Right lobe of liver (tissue), 6 donors: ENCODE data around the gene RXFP3. TPM values are rescaled to one million over a fixed set of nuclear protein-coding genes. Genes with fewer than 3 reads are reported as not detected.
"Not testable (repeated sequence)": the region's sequence is repeated elsewhere in the genome, so short reads cannot be mapped to it uniquely, and the experiment has no call there.

Source experiments
- ATAC-seq, 4 donors: fragments of 200-7000 bp; cut with Tn5 transposase; one replicate each; pipeline ENCODE4 v1.9.1; 2020; ENCODE audit warnings: mild to moderate bottlenecking in 4 of 4, moderate library complexity in 4 of 4
- DNase-seq, 3 donors: peaks; one replicate each; pipeline ENCODE4 v3.0.0-alpha.2; 2020
- H3K27ac ChIP-seq, 3 donors: fragments of 200-600 bp; one replicate each; pipeline ENCODE4 v1.8.0; 2022
- H3K27me3 ChIP-seq, 2 donors: fragments of 200-600 bp; one replicate each; pipeline ENCODE4 v1.8.0; 2022
- H3K36me3 ChIP-seq, 4 donors: fragments of 200-600 bp; sonication (generic) in 1 of 4; one replicate each; pipeline versions ENCODE4 v1.5.1 to v1.8.0; 2017 to 2022; ENCODE audit warnings: control low read depth in 1 of 4
- H3K4me1 ChIP-seq, 4 donors: fragments of 200-600 bp; sonication (generic) in 1 of 4; one replicate each; pipeline versions ENCODE4 v1.5.1 to v1.8.0; 2017 to 2022; ENCODE audit warnings: control low read depth in 1 of 4
- H3K4me3 ChIP-seq, 3 donors: fragments of 200-600 bp; one replicate each; pipeline ENCODE4 v1.8.0; 2022
- H3K9me3 ChIP-seq, 4 donors: fragments of 200-600 bp; sonication (generic) in 1 of 4; one replicate each; pipeline versions ENCODE4 v1.5.1 to v1.8.0; 2017 to 2022; ENCODE audit warnings: control low read depth in 1 of 4
- CTCF ChIP-seq, 4 donors: fragments of 200-600 bp in 3 of 4; fragments of 450-650 bp in 1 of 4; IDR thresholded peaks; one replicate each; pipeline versions ENCODE4 v1.5.1 to v1.8.0; 2016 to 2022; ENCODE audit warnings: antibody characterized with exemption in 4 of 4, mild to moderate bottlenecking in 2 of 4
- POLR2A ChIP-seq: fragments of 450-650 bp; IDR thresholded peaks from one replicate; pipeline ENCODE4 v1.6.1; 2017; ENCODE audit warnings: antibody characterized with exemption, mild to moderate bottlenecking
- WGBS: methylation state at CpG from one replicate; pipeline ENCODE4 v1.1.6; 2018; ENCODE audit warnings: low coverage, low lambda C conversion rate; ENCODE audit not compliant: insufficient coverage; ENCODE audit errors: missing lambda C conversion rate; 5-methylcytosine and 5-hydroxymethylcytosine counted together
- intact Hi-C, 2 donors: fragments of 100-400 bp; cut with DNase I; formaldehyde crosslinking; loops; one replicate each; pipeline versions ENCODE4 v1.11.2 to v1.14.1; 2022
- total RNA-seq, 6 experiments: library from RNA; depleted of rRNA in 2 of 6; stranded (reverse); fragments of >200 nt in 2 of 6; fragmentation: NEBNext Ultra II Directional in 3 of 6; extraction: Animal tissue kit (Norgen Biotek cat#: 25700) in 3 of 6; gene quantifications; one replicate each; pipeline versions ENCODE4 v1.1.0 to v1.2.4, GENCODE V29; 2016 to 2023
- donor health status: DM: no; HTN: yes; CAD: no.
- donor health status: DM: no; HTN: no; CAD: no.
- donor health status: DM: no; HTN: no; CAD: no.
- donor health status: DM: no; HTN: yes; CAD: no.
- donor health status: DM: no; HTN: yes; CAD: no.

Gene RXFP3
- total RNA-seq, 6 experiments from 2014 or later = not detected

DNA sequence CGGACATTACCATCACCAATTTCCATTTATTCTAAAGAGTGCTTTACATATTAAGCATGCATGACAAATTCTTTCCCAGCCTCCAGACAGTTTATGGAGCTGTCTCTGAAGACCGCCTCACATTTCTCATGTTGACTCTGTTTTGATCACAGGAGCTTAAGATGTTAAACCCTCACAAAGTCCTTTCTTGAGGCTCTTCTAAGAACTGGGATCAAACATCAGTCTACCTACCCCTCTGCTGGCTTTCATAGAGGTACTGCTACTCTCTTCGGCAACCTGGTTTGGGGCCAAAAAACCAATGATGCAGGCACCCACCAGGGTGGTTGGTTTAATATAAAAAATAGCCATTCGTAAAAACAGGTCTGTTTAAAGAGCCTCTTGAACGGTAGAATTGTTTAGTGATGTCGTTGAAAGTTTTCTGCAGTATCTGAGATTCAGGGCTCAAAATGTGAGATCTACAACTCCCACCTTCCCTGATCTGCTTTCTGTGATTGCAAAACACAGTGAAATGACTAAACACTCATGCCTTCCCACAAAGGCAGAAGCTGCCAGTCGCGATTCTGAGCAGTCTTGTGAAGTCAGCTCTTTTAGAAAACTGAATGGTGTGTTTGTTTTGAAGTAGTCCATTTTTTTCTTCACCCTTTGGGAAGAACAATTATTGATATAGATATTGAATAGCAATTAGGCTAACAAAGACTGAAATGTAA is 3.5 kb downstream of the RXFP3 start:
- intact Hi-C loops = loop anchor here (10.0 kb wide), 2 partner anchors 465 to 505 kb away; no protein-coding TSS in a partner anchor
- H3K4me3 ChIP-seq = no peak overlapping the region
- ATAC-seq (no peak), DNase-seq (no peak)
- no peaks in the 10 kb centered on the region for H3K9me3 ChIP-seq
- H3K36me3 ChIP-seq = no peaks in the 10 kb centered on the region
- H3K27ac ChIP-seq = no peak overlapping the region
- WGBS = 54% methylated on average over 8 of the region's 8 CpGs
- H3K27me3 ChIP-seq = no peaks in the 10 kb centered on the region
- TF ChIP-seq CTCF (IDR thresholded peaks at IDR 0.05) (no peak), POLR2A (no peak)
- H3K4me1 ChIP-seq = peaks cover 0 to 10% (median 0%) of the 10 kb centered on the region in 4 donors

- no peaks in the 10 kb centered on the region for H3K9me3 ChIP-seq
- H3K27ac ChIP-seq = no peak overlapping the region
- intact Hi-C loops = no loop called here
- no peak for DNase-seq
- H3K4me3 ChIP-seq = no peak overlapping the region
- ATAC-seq = no peak
- H3K27me3 ChIP-seq = no peaks in the 10 kb centered on the region
- H3K4me1 ChIP-seq = peaks cover 0 to 6% (median 0%) of the 10 kb centered on the region in 4 donors
- H3K36me3 ChIP-seq = no peaks in the 10 kb centered on the region
- TF ChIP-seq CTCF (IDR thresholded peaks at IDR 0.05) (no peak), POLR2A (no peak)
- 49% methylated on average over 3 of the region's 5 CpGs for WGBS
Observed at GRCh38 chr5:33941090-33941489, 4.9 kb downstream of the RXFP3 start.

- DNase-seq (peak in 1 of 3 donors; percentile 42), ATAC-seq (no peak)
- 58% methylated on average over 3 of the region's 12 CpGs for WGBS
- Histone ChIP-seq H3K4me3 (no peak overlapping the region), H3K36me3 (no peaks in the 10 kb centered on the region), H3K9me3 (no peaks in the 10 kb centered on the region), H3K27ac (no peak overlapping the region), H3K27me3 (no peaks in the 10 kb centered on the region), H3K4me1 (no peaks in the 10 kb centered on the region)
- TF ChIP-seq CTCF (IDR thresholded peaks at IDR 0.05) (no peak), POLR2A (no peak)
- intact Hi-C loops = no loop called here
Observed at GRCh38 chr5:33944543-33945132, 8.5 kb downstream of the RXFP3 start.

GRCh38 chr5:33952175-33952574 is 16.0 kb downstream of the RXFP3 start:
- H3K4me3 ChIP-seq, H3K36me3 ChIP-seq, H3K4me1 ChIP-seq, H3K9me3 ChIP-seq, intact Hi-C loops, DNase-seq, H3K27me3 ChIP-seq, ATAC-seq, H3K27ac ChIP-seq: not testable (repeated sequence)
- 80% methylated on average over 5 of the region's 5 CpGs for WGBS

DNA sequence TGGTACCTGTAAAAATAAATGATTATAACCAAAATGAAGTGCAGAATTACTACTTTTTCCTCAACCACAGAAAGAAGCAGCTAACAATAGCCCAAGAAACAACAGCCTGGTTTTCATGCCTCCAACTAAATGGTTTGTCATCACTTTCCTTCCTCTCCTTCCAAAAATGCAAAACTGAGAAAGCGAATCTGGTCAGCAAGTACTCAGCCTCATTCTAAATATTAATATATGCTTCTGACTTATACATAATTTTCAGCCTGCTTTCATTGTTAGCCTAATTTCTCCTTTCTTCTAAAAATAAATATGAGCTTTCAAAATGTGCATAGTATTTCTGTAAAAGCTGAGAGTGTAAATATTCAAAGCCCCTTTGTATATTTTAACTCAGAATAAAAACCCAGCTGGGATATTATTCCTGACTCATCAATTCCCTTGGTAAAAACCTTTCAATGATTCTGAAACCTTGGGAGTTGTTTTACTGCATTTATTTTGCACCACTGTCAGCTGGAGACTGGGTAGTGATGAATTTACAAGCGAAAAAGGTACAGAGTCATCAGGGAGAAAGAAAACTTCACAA is 21.5 kb downstream of the RXFP3 start:
- WGBS = 69% methylated on average over 2 of the region's 2 CpGs
- Histone ChIP-seq H3K27ac (no peak overlapping the region), H3K4me3 (no peak overlapping the region), H3K4me1 (no peaks in the 10 kb centered on the region), H3K27me3 (no peaks in the 10 kb centered on the region), H3K9me3 (no peaks in the 10 kb centered on the region), H3K36me3 (no peaks in the 10 kb centered on the region)
- ATAC-seq (no peak), DNase-seq (no peak)
- no peak for TF ChIP-seq CTCF (IDR thresholded peaks at IDR 0.05)
- no peak for TF ChIP-seq POLR2A
- intact Hi-C loops = no loop called here
